Bronchial epithelial cell (primary cell): ENCODE measurements around the gene ZFAND3. TPM values are rescaled to one million over a fixed set of nuclear protein-coding genes. Genes with fewer than 3 reads are reported as not detected.

Source experiments
- DNase-seq: peaks from one replicate; pipeline ENCODE4 v3.0.0-alpha.2; 2010; ENCODE audit warnings: low read depth
- FAIRE-seq: peaks from 2 replicates; lab custom pipeline; 2011; peaks lifted over from hg19 to GRCh38; lab: Jason Lieb, UNC
- H3K27me3 ChIP-seq: 2 replicates; pipeline ENCODE4 v1.5.1; 2011; ENCODE audit warnings: low read length; ENCODE audit not compliant: control insufficient read depth, insufficient read depth
- H3K36me3 ChIP-seq: 2 replicates; pipeline ENCODE4 v1.5.1; 2011; ENCODE audit warnings: low read length; ENCODE audit not compliant: control insufficient read depth, insufficient read depth
- H3K4me3 ChIP-seq: 2 replicates; pipeline ENCODE4 v1.5.1; 2011; ENCODE audit warnings: mild to moderate bottlenecking, low read depth, low read length, control low read depth
- total RNA-seq: library from RNA; depleted of rRNA; stranded (reverse); fragments of >200 nt; gene quantifications from 2 replicates; pipeline ENCODE4 v1.2.1, GENCODE V29; 2014
- TF ChIP-seq, protein P1 (sequence below): IDR thresholded peaks from 2 replicates; pipeline ENCODE4 v1.5.1; 2011; ENCODE audit warnings: mild to moderate bottlenecking, moderate library complexity, low read length, control low read depth, inconsistent platforms; ENCODE audit not compliant: insufficient read depth, severe bottlenecking

The ZFAND3 gene
- total RNA-seq, 1 donor from 2014 or later: 25.5 TPM

DNA sequence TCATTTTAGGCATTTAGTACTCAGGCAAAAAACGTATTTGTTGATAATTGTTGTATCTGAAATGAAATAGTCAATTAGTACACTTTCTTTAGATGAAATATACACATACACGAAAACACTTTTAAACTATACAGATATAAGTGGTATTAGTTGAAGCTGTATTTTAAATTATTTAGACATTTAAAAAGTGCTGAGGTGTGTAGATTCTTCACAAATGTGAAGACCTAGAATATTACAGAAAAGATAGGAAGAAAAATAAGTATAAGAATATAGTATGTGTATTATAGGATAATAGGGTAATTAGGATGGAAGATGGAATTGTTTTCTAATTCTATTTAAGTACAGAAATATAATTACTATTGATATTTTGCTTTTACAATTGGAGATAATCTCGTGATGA, 4.6 kb downstream of the ZFAND3 start:
- TF ChIP-seq, protein P1, sequence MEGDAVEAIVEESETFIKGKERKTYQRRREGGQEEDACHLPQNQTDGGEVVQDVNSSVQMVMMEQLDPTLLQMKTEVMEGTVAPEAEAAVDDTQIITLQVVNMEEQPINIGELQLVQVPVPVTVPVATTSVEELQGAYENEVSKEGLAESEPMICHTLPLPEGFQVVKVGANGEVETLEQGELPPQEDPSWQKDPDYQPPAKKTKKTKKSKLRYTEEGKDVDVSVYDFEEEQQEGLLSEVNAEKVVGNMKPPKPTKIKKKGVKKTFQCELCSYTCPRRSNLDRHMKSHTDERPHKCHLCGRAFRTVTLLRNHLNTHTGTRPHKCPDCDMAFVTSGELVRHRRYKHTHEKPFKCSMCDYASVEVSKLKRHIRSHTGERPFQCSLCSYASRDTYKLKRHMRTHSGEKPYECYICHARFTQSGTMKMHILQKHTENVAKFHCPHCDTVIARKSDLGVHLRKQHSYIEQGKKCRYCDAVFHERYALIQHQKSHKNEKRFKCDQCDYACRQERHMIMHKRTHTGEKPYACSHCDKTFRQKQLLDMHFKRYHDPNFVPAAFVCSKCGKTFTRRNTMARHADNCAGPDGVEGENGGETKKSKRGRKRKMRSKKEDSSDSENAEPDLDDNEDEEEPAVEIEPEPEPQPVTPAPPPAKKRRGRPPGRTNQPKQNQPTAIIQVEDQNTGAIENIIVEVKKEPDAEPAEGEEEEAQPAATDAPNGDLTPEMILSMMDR: no peak
- no peak overlapping the region for H3K4me3 ChIP-seq
- FAIRE-seq (no peak), DNase-seq (no peak)
- H3K36me3 ChIP-seq: no peaks in the 10 kb centered on the region
- H3K27me3 ChIP-seq: no peaks in the 10 kb centered on the region

GRCh38 chr6:37826188-37826587, 6.7 kb downstream of the ZFAND3 start:
- no peaks in the 10 kb centered on the region for H3K27me3 ChIP-seq
- TF ChIP-seq, protein P1: no peak
- no peak overlapping the region for H3K4me3 ChIP-seq
- H3K36me3 ChIP-seq: no peaks in the 10 kb centered on the region
- FAIRE-seq: no peak
- DNase-seq: no peak

GRCh38 chr6:37826993-37827392, 7.5 kb downstream of the ZFAND3 start:
- no peak for DNase-seq
- TF ChIP-seq, protein P1: no peak
- no peaks in the 10 kb centered on the region for H3K36me3 ChIP-seq
- H3K27me3 ChIP-seq: no peaks in the 10 kb centered on the region
- no peak overlapping the region for H3K4me3 ChIP-seq
- FAIRE-seq: no peak

- no peak for DNase-seq
- FAIRE-seq: no peak
- TF ChIP-seq, protein P1: no peak
- H3K36me3 ChIP-seq: no peaks in the 10 kb centered on the region
- H3K4me3 ChIP-seq: no peak overlapping the region
- no peaks in the 10 kb centered on the region for H3K27me3 ChIP-seq
Measured at GRCh38 chr6:37827603-37828265, 8.2 kb downstream of the ZFAND3 start.

GRCh38 chr6:37830225-37830624, 10.7 kb downstream of the ZFAND3 start:
- H3K4me3 ChIP-seq: no peak overlapping the region
- TF ChIP-seq, protein P1: no peak
- DNase-seq (no peak), FAIRE-seq (no peak)
- H3K36me3 ChIP-seq: peaks cover 2% of the 10 kb centered on the region
- no peaks in the 10 kb centered on the region for H3K27me3 ChIP-seq

DNA sequence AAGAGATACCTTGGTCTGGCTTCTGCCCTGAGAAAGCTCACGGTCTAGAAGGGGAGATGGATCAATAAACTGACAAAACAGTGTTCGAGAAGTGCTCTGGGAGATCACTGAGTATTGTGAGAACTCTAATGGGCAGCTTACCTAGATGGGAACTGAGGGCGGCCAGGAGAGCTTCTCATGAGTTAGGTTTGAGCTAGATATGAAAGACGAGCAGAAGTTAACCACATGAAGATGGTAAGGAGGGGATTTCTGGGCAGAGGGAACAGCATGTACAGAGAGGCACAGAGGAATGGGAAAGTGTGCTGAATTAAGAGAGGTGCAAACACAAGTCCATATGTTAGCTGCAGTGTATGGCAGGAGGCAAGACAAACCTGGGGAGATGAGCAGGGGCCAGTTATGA, 11.9 kb downstream of the ZFAND3 start:
- no peak for DNase-seq
- H3K4me3 ChIP-seq: no peak overlapping the region
- TF ChIP-seq, protein P1: no peak
- no peaks in the 10 kb centered on the region for H3K27me3 ChIP-seq
- FAIRE-seq: no peak
- H3K36me3 ChIP-seq: peaks cover 2% of the 10 kb centered on the region
